Measurements from ENCODE around the gene CUX1.

CUX1 gene

DNA sequence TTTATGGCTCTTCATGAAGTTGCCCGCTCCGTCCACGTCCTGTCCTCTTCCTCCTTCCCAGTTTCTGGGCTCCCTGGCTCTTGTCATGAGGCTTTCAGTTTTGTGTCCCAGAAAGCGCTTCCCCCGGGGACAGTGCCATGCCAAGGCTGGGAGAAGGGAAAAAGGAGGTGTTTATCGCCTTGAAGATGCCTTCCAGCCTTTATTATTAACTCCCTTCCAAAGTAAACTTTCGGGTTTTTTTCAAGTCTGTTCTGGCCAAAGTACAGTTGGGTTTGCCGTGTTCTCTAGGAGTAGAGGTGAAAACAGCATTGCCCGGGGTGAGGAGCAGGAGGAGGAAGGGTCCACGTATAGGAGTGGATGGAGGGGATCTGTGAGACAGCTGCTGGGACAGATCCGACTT is 117.2 kb downstream of the CUX1 start:
- ATAC-seq = no peak
- TF ChIP-seq, protein P1, sequence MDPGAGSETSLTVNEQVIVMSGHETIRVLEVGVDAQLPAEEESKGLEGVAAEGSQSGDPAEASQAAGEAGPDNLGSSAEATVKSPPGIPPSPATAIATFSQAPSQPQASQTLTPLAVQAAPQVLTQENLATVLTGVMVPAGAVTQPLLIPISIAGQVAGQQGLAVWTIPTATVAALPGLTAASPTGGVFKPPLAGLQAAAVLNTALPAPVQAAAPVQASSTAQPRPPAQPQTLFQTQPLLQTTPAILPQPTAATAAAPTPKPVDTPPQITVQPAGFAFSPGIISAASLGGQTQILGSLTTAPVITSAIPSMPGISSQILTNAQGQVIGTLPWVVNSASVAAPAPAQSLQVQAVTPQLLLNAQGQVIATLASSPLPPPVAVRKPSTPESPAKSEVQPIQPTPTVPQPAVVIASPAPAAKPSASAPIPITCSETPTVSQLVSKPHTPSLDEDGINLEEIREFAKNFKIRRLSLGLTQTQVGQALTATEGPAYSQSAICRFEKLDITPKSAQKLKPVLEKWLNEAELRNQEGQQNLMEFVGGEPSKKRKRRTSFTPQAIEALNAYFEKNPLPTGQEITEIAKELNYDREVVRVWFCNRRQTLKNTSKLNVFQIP (CRISPR knock-in tag; IDR thresholded peaks at IDR 0.05; ENCODE audit: borderline replicate concordance, low read depth) = no peak

DNA sequence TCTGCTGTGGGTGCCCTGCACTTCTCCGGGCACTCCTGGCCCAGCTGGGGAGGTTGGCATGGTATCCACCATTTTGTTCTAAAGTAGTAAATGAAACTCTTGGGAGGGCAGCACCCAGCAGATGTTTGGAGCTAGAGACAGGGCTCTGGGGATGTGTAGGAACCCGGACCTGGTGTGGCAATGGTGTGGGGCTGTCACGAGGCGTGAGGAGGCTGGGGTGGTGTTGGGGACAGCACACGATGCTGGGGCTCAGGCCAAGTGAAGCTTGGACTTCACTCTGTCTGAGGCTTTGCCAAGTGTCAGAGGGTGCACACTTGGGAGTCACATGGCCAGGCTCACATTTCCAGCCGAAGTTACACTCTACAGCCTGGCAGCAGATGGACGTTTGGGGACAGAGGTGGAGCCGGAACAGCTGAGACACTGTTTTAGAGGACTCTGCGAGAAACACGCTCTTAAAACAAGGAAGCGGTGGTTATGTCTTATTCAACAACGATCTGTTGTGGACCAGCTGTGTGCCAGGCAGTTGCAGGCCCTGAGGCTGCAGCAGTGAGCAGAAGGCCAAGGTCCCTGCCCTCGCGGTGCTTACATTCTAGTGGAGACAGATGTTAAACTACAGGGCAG is 118.2 kb downstream of the CUX1 start:
- TF ChIP-seq GLIS3 (CRISPR knock-in tag; IDR thresholded peaks at IDR 0.05) (no peak), TCF4 (CRISPR knock-in tag; IDR thresholded peaks at IDR 0.05; ENCODE audit: borderline replicate concordance) (no peak), BACH2 (CRISPR knock-in tag; IDR thresholded peaks at IDR 0.05; ENCODE audit: borderline replicate concordance) (no peak), ZFP30 (CRISPR knock-in tag; IDR thresholded peaks at IDR 0.05) (no peak), ZNF70 (CRISPR knock-in tag; IDR thresholded peaks at IDR 0.05) (no peak), RARB (CRISPR knock-in tag; IDR thresholded peaks at IDR 0.05) (no peak), CSDC2 (CRISPR knock-in tag; IDR thresholded peaks at IDR 0.05) (no peak)
- TF ChIP-seq, protein P2, sequence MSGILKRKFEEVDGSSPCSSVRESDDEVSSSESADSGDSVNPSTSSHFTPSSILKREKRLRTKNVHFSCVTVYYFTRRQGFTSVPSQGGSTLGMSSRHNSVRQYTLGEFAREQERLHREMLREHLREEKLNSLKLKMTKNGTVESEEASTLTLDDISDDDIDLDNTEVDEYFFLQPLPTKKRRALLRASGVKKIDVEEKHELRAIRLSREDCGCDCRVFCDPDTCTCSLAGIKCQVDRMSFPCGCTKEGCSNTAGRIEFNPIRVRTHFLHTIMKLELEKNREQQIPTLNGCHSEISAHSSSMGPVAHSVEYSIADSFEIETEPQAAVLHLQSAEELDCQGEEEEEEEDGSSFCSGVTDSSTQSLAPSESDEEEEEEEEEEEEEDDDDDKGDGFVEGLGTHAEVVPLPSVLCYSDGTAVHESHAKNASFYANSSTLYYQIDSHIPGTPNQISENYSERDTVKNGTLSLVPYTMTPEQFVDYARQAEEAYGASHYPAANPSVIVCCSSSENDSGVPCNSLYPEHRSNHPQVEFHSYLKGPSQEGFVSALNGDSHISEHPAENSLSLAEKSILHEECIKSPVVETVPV (CRISPR knock-in tag; IDR thresholded peaks at IDR 0.05) = no peak
- TF ChIP-seq, protein P3, sequence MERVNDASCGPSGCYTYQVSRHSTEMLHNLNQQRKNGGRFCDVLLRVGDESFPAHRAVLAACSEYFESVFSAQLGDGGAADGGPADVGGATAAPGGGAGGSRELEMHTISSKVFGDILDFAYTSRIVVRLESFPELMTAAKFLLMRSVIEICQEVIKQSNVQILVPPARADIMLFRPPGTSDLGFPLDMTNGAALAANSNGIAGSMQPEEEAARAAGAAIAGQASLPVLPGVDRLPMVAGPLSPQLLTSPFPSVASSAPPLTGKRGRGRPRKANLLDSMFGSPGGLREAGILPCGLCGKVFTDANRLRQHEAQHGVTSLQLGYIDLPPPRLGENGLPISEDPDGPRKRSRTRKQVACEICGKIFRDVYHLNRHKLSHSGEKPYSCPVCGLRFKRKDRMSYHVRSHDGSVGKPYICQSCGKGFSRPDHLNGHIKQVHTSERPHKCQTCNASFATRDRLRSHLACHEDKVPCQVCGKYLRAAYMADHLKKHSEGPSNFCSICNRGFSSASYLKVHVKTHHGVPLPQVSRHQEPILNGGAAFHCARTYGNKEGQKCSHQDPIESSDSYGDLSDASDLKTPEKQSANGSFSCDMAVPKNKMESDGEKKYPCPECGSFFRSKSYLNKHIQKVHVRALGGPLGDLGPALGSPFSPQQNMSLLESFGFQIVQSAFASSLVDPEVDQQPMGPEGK (CRISPR knock-in tag; IDR thresholded peaks at IDR 0.05; ENCODE audit: borderline replicate concordance) = no peak
- TF ChIP-seq, protein P4, sequence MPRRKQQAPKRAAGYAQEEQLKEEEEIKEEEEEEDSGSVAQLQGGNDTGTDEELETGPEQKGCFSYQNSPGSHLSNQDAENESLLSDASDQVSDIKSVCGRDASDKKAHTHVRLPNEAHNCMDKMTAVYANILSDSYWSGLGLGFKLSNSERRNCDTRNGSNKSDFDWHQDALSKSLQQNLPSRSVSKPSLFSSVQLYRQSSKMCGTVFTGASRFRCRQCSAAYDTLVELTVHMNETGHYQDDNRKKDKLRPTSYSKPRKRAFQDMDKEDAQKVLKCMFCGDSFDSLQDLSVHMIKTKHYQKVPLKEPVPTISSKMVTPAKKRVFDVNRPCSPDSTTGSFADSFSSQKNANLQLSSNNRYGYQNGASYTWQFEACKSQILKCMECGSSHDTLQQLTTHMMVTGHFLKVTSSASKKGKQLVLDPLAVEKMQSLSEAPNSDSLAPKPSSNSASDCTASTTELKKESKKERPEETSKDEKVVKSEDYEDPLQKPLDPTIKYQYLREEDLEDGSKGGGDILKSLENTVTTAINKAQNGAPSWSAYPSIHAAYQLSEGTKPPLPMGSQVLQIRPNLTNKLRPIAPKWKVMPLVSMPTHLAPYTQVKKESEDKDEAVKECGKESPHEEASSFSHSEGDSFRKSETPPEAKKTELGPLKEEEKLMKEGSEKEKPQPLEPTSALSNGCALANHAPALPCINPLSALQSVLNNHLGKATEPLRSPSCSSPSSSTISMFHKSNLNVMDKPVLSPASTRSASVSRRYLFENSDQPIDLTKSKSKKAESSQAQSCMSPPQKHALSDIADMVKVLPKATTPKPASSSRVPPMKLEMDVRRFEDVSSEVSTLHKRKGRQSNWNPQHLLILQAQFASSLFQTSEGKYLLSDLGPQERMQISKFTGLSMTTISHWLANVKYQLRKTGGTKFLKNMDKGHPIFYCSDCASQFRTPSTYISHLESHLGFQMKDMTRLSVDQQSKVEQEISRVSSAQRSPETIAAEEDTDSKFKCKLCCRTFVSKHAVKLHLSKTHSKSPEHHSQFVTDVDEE (CRISPR knock-in tag; IDR thresholded peaks at IDR 0.05) = no peak
- no peak for ATAC-seq

DNA sequence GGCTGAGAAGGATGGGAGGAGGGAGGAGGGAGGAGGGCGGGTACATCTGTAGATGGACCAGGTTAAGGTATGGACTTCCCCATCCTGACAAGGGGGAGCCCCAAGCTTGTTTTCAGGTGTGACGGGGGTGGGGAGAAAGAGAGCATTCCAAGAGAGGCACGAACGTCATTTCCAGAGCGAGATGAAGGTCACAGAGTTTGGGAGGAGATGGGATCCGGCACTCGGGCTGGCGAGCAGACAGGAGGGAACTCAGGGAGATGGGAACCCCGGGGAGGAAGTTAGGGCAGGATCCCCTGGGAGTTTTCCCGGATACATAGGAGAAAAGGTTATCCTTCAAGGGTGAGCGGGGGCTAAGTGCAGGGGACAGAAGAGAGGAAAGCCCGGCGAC is 118.8 kb downstream of the CUX1 start:
- TF ChIP-seq, protein P3 (CRISPR knock-in tag; IDR thresholded peaks at IDR 0.05; ENCODE audit: borderline replicate concordance) = no peak
- TF ChIP-seq RARB (CRISPR knock-in tag; IDR thresholded peaks at IDR 0.05) = no peak
- TF ChIP-seq BACH2 (CRISPR knock-in tag; IDR thresholded peaks at IDR 0.05; ENCODE audit: borderline replicate concordance) = no peak
- TF ChIP-seq PPARA (CRISPR knock-in tag; IDR thresholded peaks at IDR 0.05; ENCODE audit: borderline replicate concordance) = no peak
- TF ChIP-seq, protein P4 (CRISPR knock-in tag; IDR thresholded peaks at IDR 0.05) = no peak
- no peak for ATAC-seq

Data from SK-N-SH treated with all-trans-retinoic acid at 6 μM for 48 hours (cell line).